IMR-90 (cell line): ENCODE results near the gene MRPL52. TPM values are rescaled to one million over a fixed set of nuclear protein-coding genes. Genes with fewer than 3 reads are reported as not detected.

Experiments used
- ATAC-seq: fragments of 200-7000 bp; cut with Tn5 transposase; 2 replicates; pipeline ENCODE4 v1.9.1; 2020; ENCODE audit warnings: low read depth, mild to moderate bottlenecking, moderate library complexity
- BruUV-seq: library from RNA; stranded (reverse); fragments of 400-500 nt; replicated peaks from 2 replicates; lab custom pipeline; 2021; lab: Mats Ljungman, UMichigan
- CTCF ChIA-PET: fragments of 300-600 bp; formaldehyde crosslinking; extraction: SDS; loops from one replicate; lab custom pipeline; 2021; ENCODE audit warnings: antibody characterized with exemption; lab: Yijun Ruan, JAX
- POLR2A ChIA-PET: fragments of 300-600 bp; sonication (Branson Sonifier 250); formaldehyde crosslinking; loops from one replicate; lab custom pipeline; 2022; ENCODE audit warnings: antibody characterized with exemption; ENCODE audit not compliant: unreplicated experiment; lab: Charles Lee
- DNase-seq: peaks from one replicate; pipeline ENCODE4 v3.0.0; 2013
- H2AFZ ChIP-seq: replicated peaks from 2 replicates; pipeline ENCODE3; 2013; ENCODE audit warnings: low read length, mild to moderate bottlenecking; ENCODE audit not compliant: poor library complexity
- H2AK5ac ChIP-seq: 2 replicates; pipeline ENCODE4 v1.6.1; 2013; ENCODE audit warnings: low read depth, low read length, inconsistent platforms
- H2AK9ac ChIP-seq: replicated peaks from 2 replicates; pipeline ENCODE3; 2013; ENCODE audit warnings: mild to moderate bottlenecking, low read depth, low read length, moderate library complexity; ENCODE audit not compliant: poor library complexity
- H2BK120ac ChIP-seq: 2 replicates; pipeline ENCODE4 v1.6.1; 2013; ENCODE audit warnings: low read depth, low read length, inconsistent platforms
- H2BK15ac ChIP-seq: 3 replicates; pipeline ENCODE4 v1.6.1; 2013; ENCODE audit warnings: low read depth, low read length, inconsistent platforms
- H2BK20ac ChIP-seq: 2 replicates; pipeline ENCODE4 v1.6.1; 2013; ENCODE audit warnings: low read depth, mild to moderate bottlenecking, inconsistent platforms, low read length, moderate library complexity
- H2BK5ac ChIP-seq: 2 replicates; pipeline ENCODE4 v1.6.1; 2013; ENCODE audit warnings: mild to moderate bottlenecking, low read depth, low read length, inconsistent platforms; ENCODE audit not compliant: poor library complexity, severe bottlenecking
- H3K14ac ChIP-seq: replicated peaks from 2 replicates; pipeline ENCODE4 v1.6.1; 2013; ENCODE audit warnings: low read depth, low read length, inconsistent platforms
- H3K18ac ChIP-seq: 2 replicates; pipeline ENCODE4 v1.6.1; 2013; ENCODE audit warnings: low read depth, low read length, control low read depth
- H3K23ac ChIP-seq: 2 replicates; pipeline ENCODE4 v1.6.1; 2013; ENCODE audit warnings: low read depth, low read length, inconsistent platforms
- H3K27ac ChIP-seq: 2 replicates; pipeline ENCODE4 v1.5.1; 2013; ENCODE audit warnings: mild to moderate bottlenecking, control low read depth, low read length; ENCODE audit not compliant: insufficient read depth
- H3K27me3 ChIP-seq: 2 replicates; pipeline ENCODE4 v1.6.1; 2013; ENCODE audit warnings: low read length; ENCODE audit not compliant: control insufficient read depth, insufficient read depth
- H3K36me3 ChIP-seq: 2 replicates; pipeline ENCODE4 v1.6.1; 2013; ENCODE audit warnings: low read length, mixed read lengths; ENCODE audit not compliant: control insufficient read depth, insufficient read depth
- H3K4ac ChIP-seq: 2 replicates; pipeline ENCODE4 v1.6.1; 2013; ENCODE audit warnings: low read depth, low read length, inconsistent platforms
- H3K4me1 ChIP-seq: 2 replicates; pipeline ENCODE4 v1.6.1; 2013; ENCODE audit warnings: low read length, mixed read lengths; ENCODE audit not compliant: control insufficient read depth, insufficient read depth
- H3K4me2 ChIP-seq: 2 replicates; pipeline ENCODE4 v1.6.1; 2013; ENCODE audit warnings: low read depth, mild to moderate bottlenecking, control low read depth, low read length, moderate library complexity
- H3K4me3 ChIP-seq: 2 replicates; pipeline ENCODE4 v1.5.1; 2013; ENCODE audit warnings: low read depth, mild to moderate bottlenecking, control low read depth, low read length, moderate library complexity; ENCODE audit not compliant: insufficient read depth
- H3K56ac ChIP-seq: 2 replicates; pipeline ENCODE4 v1.6.1; 2013; ENCODE audit warnings: low read length, inconsistent platforms; ENCODE audit not compliant: insufficient read depth; ENCODE audit errors: extremely low read depth
- H3K79me1 ChIP-seq, 2 experiments: 2 replicates each; pipeline ENCODE4 v1.6.1; 2013; ENCODE audit warnings: low read length in 2 of 2, inconsistent platforms in 1 of 2, low read depth in 1 of 2
- H3K9ac ChIP-seq: 2 replicates; pipeline ENCODE4 v1.6.1; 2013; ENCODE audit warnings: low read depth, low read length, control low read depth
- H3K9me1 ChIP-seq: 2 replicates; pipeline ENCODE4 v1.6.1; 2013; ENCODE audit warnings: low read length, inconsistent platforms; ENCODE audit not compliant: insufficient read depth
- H3K9me3 ChIP-seq: 2 replicates; pipeline ENCODE4 v1.6.1; 2013; ENCODE audit warnings: low read length; ENCODE audit not compliant: control insufficient read depth, insufficient read depth
- H4K20me1 ChIP-seq: 2 replicates; pipeline ENCODE4 v1.6.1; 2013; ENCODE audit warnings: low read length, inconsistent platforms; ENCODE audit not compliant: insufficient read depth
- H4K5ac ChIP-seq: 2 replicates; pipeline ENCODE4 v1.6.1; 2013; ENCODE audit warnings: mild to moderate bottlenecking, low read depth, low read length, control low read depth
- H4K8ac ChIP-seq, 2 experiments: 2 replicates each; pipeline ENCODE4 v1.6.1; 2013; ENCODE audit warnings: low read depth in 2 of 2, low read length in 2 of 2, control low read depth in 1 of 2, inconsistent platforms in 1 of 2
- H4K91ac ChIP-seq: 2 replicates; pipeline ENCODE4 v1.6.1; 2013; ENCODE audit warnings: low read depth, low read length, inconsistent platforms; ENCODE audit not compliant: insufficient read depth
- BHLHE40 ChIP-seq: fragments of 150-350 bp; IDR thresholded peaks from 2 replicates; pipeline ENCODE4 v1.6.1; 2016; ENCODE audit warnings: mild to moderate bottlenecking, low read depth, low read length
- CHD1 ChIP-seq: IDR thresholded peaks from 2 replicates; pipeline ENCODE4 v1.6.1; 2012; ENCODE audit warnings: low read depth, low read length, improper control_type of control experiment
- CTCF ChIP-seq: conservative IDR thresholded peaks from 2 replicates; pipeline ENCODE4 v1.5.1; 2012; ENCODE audit warnings: mild to moderate bottlenecking, low read depth, low read length, improper control_type of control experiment
- FOS ChIP-seq: fragments of 150-350 bp; IDR thresholded peaks from 2 replicates; pipeline ENCODE4 v1.6.1; 2016; ENCODE audit warnings: low read depth, low read length
- MAFK ChIP-seq: IDR thresholded peaks from 2 replicates; pipeline ENCODE4 v1.6.1; 2012; ENCODE audit warnings: low read depth, low read length, improper control_type of control experiment
- MAZ ChIP-seq: IDR thresholded peaks from 2 replicates; pipeline ENCODE4 v1.6.1; 2012; ENCODE audit warnings: low read depth, mild to moderate bottlenecking, low read length, improper control_type of control experiment, moderate library complexity, borderline replicate concordance
- MXI1 ChIP-seq: IDR thresholded peaks from 2 replicates; pipeline ENCODE4 v1.6.1; 2012; ENCODE audit warnings: low read depth, mild to moderate bottlenecking, low read length, moderate library complexity, borderline replicate concordance
- NFE2L2 ChIP-seq: fragments of 150-350 bp; IDR thresholded peaks from 2 replicates; pipeline ENCODE4 v1.6.1; 2016; ENCODE audit warnings: low read depth, mild to moderate bottlenecking, low read length
- POLR2A ChIP-seq: IDR thresholded peaks from 2 replicates; pipeline ENCODE4 v1.6.1; 2012; ENCODE audit warnings: mild to moderate bottlenecking, low read depth, low read length
- RAD21 ChIP-seq: IDR thresholded peaks from 2 replicates; pipeline ENCODE4 v1.6.1; 2012; ENCODE audit warnings: low read length, improper control_type of control experiment
- RCOR1 ChIP-seq: IDR thresholded peaks from 2 replicates; pipeline ENCODE4 v1.6.1; 2012; ENCODE audit warnings: mild to moderate bottlenecking, low read length, improper control_type of control experiment; ENCODE audit not compliant: insufficient replicate concordance
- RFX5 ChIP-seq: IDR thresholded peaks from 2 replicates; pipeline ENCODE4 v1.8.0; 2012; ENCODE audit warnings: low read depth, mild to moderate bottlenecking, low read length, moderate library complexity
- SMC3 ChIP-seq: fragments of 150-350 bp; IDR thresholded peaks from 2 replicates; pipeline ENCODE4 v1.6.1; 2016; ENCODE audit warnings: low read depth, mild to moderate bottlenecking, antibody characterized with exemption, low read length, moderate library complexity
- USF2 ChIP-seq: fragments of 150-350 bp; IDR thresholded peaks from 2 replicates; pipeline ENCODE4 v1.6.1; 2017; ENCODE audit warnings: mild to moderate bottlenecking, antibody characterized with exemption, low read length, low read depth
- WGBS, 2 experiments: methylation state at CpG; one replicate each; pipeline versions ENCODE4 v1.1.5 to v1.1.7; 2013; ENCODE audit warnings: missing lambda C conversion rate in 2 of 2; ENCODE audit not compliant: insufficient read length in 1 of 2; ENCODE audit errors: extremely low coverage in 2 of 2; 5-methylcytosine and 5-hydroxymethylcytosine counted together
- dilution Hi-C: fragments of 300-500 bp; cut with HindIII; formaldehyde crosslinking; loops from one replicate; pipeline ENCODE4 v1.14.3; 2018; ENCODE audit warnings: low sequenced_read_pairs; ENCODE audit not compliant: unreplicated experiment
- in situ Hi-C: fragments of 300-500 bp; cut with MboI; formaldehyde crosslinking; loops from 3 replicates; pipeline ENCODE4 v1.14.3; 2019; ENCODE audit warnings: low sequenced_read_pairs, inconsistent platforms, mixed read lengths
- intact Hi-C: fragments of 100-400 bp; cut with micrococcal nuclease; formaldehyde crosslinking; loops from 2 replicates; pipeline ENCODE4 v1.10.0; 2022
- polyA plus RNA-seq, 3 experiments: library from polyadenylated mRNA; depleted of rRNA; stranded (reverse); fragments of >200 nt; gene quantifications; 2 replicates each; pipeline ENCODE4 v1.2.3, GENCODE V29; 2012; ENCODE audit warnings: low replicate concordance in 1 of 3
- total RNA-seq: library from RNA; depleted of rRNA; stranded (reverse); fragments of >200 nt; gene quantifications from 2 replicates; pipeline ENCODE4 v1.2.3, GENCODE V29; 2012

MRPL52 gene
- total and polyA plus RNA-seq, 2 of the 4 experiments (the other 2 are of a cell fraction): 33.1 to 51.4 TPM

GRCh38 chr14:22883173-22883976 is 53.7 kb downstream of the MRPL52 start, which contains the start of gene REM2:
REM2 (plus strand) TSS chr14:22883222; CDS start chr14:22883288, 66 bp downstream.
- no peak within 1 kb of the TSS for H3K27ac ChIP-seq
- H2BK5ac ChIP-seq: no peak within 1 kb of the TSS
- H3K9ac ChIP-seq: no peak within 1 kb of the TSS
- ATAC-seq (no peak), DNase-seq (no peak)
- no peak within 1 kb of the TSS for H4K5ac ChIP-seq
- no peak within 1 kb of the TSS for H2AK5ac ChIP-seq
- no peak within 1 kb of the TSS for H3K18ac ChIP-seq
- WGBS, 2 experiments: no CpG with 5 or more reads among the region's 15 CpGs
- no peak within 1 kb of the TSS for H2BK20ac ChIP-seq
- BruUV-seq: no TSS peak
- peaks cover 11% of the 10 kb centered on the region; the same call in 1 of the 2 replicates for H3K9me1 ChIP-seq
- H3K4me3 ChIP-seq: no peak within 1 kb of the TSS
- no peak within 1 kb of the TSS for H4K8ac ChIP-seq
- no peak within 1 kb of the TSS for H2BK15ac ChIP-seq
- peaks cover 11% of the 10 kb centered on the region for H3K36me3 ChIP-seq
- ChIA-PET CTCF (interaction anchor here (1.7 kb wide), 1 partner anchor 11 kb away, joined by 10 read pairs; no protein-coding TSS in a partner anchor), POLR2A (interaction anchor here (1.0 kb wide), 1 partner anchor 33 kb away, joined by 3 read pairs; no protein-coding TSS in a partner anchor)
- no peaks in the 10 kb centered on the region for H3K27me3 ChIP-seq
- peaks cover 7 to 15% of the 10 kb centered on the region in 2 experiments; a peak in 3 of 4 replicates for H3K79me1 ChIP-seq
- no peak within 1 kb of the TSS for H3K14ac ChIP-seq
- H3K4me1 ChIP-seq: peaks cover 5% of the 10 kb centered on the region; the same call in 1 of the 2 replicates
- no peak within 1 kb of the TSS for H2BK120ac ChIP-seq
- dilution Hi-C loops: no loop called here
- in situ Hi-C loops: no loop called here
- no peak within 1 kb of the TSS; the same call in 1 of the 2 replicates for H3K4ac ChIP-seq
- H4K91ac ChIP-seq: no peak within 1 kb of the TSS
- intact Hi-C loops: no loop called here
- H4K20me1 ChIP-seq: no peaks in the 10 kb centered on the region
- H2AFZ ChIP-seq: peak within 1 kb of the TSS; percentile 72
- H2AK9ac ChIP-seq: peak within 1 kb of the TSS; percentile 68
- no peak within 1 kb of the TSS for H3K4me2 ChIP-seq
- no peaks in the 10 kb centered on the region for H3K9me3 ChIP-seq
- H3K56ac ChIP-seq: no peak within 1 kb of the TSS
- peak within 1 kb of the TSS; percentile 60; the same call in 1 of the 2 replicates for H3K23ac ChIP-seq
- TF ChIP-seq USF2 (no peak), NFE2L2 (no peak), CHD1 (no peak), BHLHE40 (no peak), CTCF (no peak), MAFK (no peak), SMC3 (no peak), RAD21 (no peak), MAZ (no peak), RCOR1 (no peak), RFX5 (no peak), POLR2A (no peak), MXI1 (no peak), FOS (no peak)
